Skeletal muscle satellite cell (primary cell): ENCODE results near the gene SLC6A1.
"Not testable (repeated sequence)": the region's sequence is repeated elsewhere in the genome, so short reads cannot be mapped to it uniquely, and the experiment has no call there.

ENCODE experiments used
- H3K27me3 ChIP-seq: 2 replicates; pipeline ENCODE4 v1.7.0; 2013; ENCODE audit warnings: low read length; ENCODE audit not compliant: control insufficient read depth, insufficient read depth
- H3K36me3 ChIP-seq: 2 replicates; pipeline ENCODE4 v1.7.0; 2013; ENCODE audit warnings: mild to moderate bottlenecking, control low read depth, low read length; ENCODE audit not compliant: insufficient read depth
- H3K4me1 ChIP-seq: 2 replicates; pipeline ENCODE4 v1.7.0; 2013; ENCODE audit warnings: low read length; ENCODE audit not compliant: control insufficient read depth, insufficient read depth
- H3K4me2 ChIP-seq: 2 replicates; pipeline ENCODE4 v1.7.0; 2013; ENCODE audit warnings: mild to moderate bottlenecking, low read length
- H3K4me3 ChIP-seq: 2 replicates; pipeline ENCODE4 v1.7.0; 2013; ENCODE audit warnings: low read length
- H3K9ac ChIP-seq: 2 replicates; pipeline ENCODE4 v1.7.0; 2013; ENCODE audit warnings: mild to moderate bottlenecking, low read depth, low read length, moderate library complexity
- H3K9me3 ChIP-seq: replicated peaks from 2 replicates; pipeline ENCODE4 v1.7.0; 2013; ENCODE audit warnings: mild to moderate bottlenecking, control low read depth, low read length

SLC6A1 gene

DNA sequence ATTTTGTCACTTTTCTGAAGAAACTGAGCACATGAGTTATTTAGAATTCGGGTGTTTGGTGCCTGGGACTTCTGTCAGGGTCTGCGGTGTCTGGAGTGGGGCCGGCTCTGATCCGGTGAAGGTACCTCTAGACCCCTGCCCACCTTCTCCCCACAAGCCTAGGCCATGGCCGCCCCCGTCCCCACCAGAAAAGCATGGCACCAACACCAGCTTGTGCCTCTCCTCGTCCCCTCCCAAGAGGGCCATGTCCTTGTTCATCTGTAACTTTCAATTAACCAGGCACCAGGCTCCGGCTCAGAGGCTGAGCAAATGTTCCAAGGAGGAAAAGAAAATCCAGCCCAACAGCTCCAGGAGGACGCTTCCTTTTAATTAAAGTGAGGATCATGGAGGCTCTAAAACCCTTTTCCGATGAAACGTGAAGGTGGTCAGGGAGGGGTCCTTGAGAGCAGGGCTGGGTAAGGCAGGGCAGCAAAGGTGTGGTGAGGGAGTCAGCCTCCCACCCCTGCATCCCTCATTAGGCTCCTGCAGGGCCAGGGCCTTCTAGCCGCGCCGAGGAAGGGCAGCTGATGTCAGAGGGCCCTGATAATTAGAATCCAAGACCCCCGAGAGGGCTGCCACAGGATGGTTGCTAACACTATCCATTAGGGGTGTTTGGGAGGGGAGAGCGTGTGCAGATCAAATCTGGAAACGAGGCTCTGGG lies 62.3 kb downstream of the SLC6A1 start:
- Histone ChIP-seq H3K9ac (no peak overlapping the region), H3K4me3 (no peak overlapping the region), H3K4me1 (no peaks in the 10 kb centered on the region), H3K4me2 (no peak overlapping the region), H3K27me3 (peaks cover 63% of the 10 kb centered on the region), H3K36me3 (no peaks in the 10 kb centered on the region), H3K9me3 (no peaks in the 10 kb centered on the region)

DNA sequence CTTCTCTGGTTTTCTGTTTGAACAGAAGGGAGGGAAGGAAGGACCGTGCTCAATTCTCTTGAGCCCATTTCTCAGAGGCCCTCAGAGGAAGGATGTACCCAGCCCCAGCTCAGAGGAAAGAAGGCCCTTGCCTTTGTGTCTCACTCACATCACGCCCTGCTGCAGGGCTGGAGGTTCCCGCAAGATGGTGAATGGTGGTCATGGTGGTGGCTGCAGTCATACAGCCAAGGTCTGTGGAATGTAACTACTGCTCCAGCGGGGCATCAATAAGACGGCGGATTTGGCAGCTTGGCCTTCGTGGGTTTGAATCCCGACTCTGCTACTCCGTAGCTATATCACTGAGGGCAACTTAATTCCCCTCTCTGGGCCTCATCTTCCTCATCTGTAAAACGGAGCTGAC lies 62.9 kb downstream of the SLC6A1 start:
- no peak overlapping the region for H3K4me3 ChIP-seq
- no peaks in the 10 kb centered on the region for H3K36me3 ChIP-seq
- H3K4me1 ChIP-seq = peaks cover 2% of the 10 kb centered on the region
- no peaks in the 10 kb centered on the region for H3K9me3 ChIP-seq
- no peak overlapping the region for H3K9ac ChIP-seq
- H3K27me3 ChIP-seq = peaks cover 57% of the 10 kb centered on the region
- no peak overlapping the region for H3K4me2 ChIP-seq

DNA sequence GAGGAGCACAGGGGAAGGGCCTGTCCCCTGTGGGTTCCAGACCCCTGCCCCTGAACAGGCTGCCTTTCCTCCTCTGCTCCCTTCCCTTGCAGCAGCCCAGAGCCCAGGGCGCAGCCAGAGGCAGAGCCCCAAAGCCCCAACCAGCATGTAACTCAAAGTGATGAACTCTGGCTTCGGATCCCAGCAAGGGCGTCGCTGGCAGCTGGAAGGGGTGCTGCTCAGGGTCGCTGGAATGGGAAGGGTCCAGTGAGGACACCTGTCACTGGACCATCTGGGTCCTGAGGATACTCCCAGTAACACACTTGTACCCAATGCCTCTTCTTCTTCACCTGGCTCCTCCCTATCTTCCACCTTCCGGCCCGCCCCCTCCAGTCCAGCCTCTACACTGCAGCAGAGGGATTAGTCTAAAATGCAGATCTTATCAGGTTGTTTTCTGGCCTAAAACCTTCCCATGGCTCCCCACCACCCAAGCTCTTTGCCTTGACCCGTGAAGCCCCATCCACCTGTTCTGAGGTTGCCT lies 64.0 kb downstream of the SLC6A1 start:
- Histone ChIP-seq H3K9ac (no peak overlapping the region), H3K9me3 (no peaks in the 10 kb centered on the region), H3K4me3 (no peak overlapping the region), H3K4me2 (no peak overlapping the region), H3K36me3 (no peaks in the 10 kb centered on the region), H3K27me3 (peaks cover 47% of the 10 kb centered on the region), H3K4me1 (peaks cover 8% of the 10 kb centered on the region)

DNA sequence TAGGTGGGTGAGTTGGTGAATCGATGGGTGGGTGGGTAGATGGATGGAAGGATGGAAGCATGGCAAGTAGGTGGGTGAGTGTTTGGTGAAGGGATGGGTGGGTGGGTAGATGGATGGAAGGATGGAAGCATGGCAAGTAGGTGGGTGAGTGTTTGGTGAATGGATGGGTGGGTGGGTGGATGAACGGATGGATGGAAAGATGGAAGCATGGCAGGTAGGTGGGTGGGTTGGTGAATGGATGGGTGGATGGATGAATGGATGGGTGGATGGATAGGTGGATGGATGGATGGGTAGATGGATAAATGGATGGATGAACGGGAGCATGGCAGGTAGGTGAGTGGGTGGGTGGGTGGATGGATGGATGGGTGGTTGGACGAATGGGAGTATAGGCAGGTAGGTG lies 65.1 kb downstream of the SLC6A1 start:
- Histone ChIP-seq H3K9ac (no peak overlapping the region), H3K27me3 (peaks cover 36% of the 10 kb centered on the region), H3K4me3 (no peak overlapping the region), H3K9me3 (no peaks in the 10 kb centered on the region), H3K4me2 (no peak overlapping the region), H3K36me3 (no peaks in the 10 kb centered on the region), H3K4me1 (peaks cover 8% of the 10 kb centered on the region)

DNA sequence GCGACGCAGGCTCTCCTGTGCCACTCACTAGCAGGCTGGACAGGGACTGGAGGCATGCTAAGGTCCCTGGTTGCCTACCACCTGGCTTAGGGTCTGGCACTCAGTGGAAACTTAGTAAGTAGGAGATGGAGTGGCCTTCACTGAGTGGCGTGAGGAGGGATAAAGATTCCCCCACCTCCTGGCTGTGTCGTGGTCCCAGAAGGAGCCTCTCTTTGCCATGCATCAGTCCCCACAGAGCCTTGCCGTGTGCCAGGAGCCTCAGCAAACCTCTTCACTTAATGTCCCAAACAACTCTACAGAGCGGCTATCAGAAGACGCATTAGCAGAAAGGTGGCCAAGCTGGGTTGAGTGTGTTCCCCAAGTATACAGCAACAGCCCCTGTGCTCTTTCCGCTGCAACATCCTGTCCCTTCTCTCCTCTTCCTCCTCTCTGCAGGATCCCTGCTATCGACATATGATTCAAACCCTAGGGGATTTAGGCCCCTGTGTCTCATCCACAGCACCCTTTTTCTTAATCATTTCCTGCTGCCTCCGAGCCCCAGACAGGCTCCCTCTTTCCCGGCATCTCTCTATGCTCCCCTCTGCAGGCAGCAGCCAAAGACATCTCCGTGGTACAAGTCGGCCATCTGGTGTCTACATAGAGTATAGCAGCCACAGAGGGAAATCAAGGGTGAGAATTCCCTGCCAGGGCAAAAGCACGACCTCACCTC lies 66.7 kb downstream of the SLC6A1 start:
- Histone ChIP-seq H3K27me3 (peaks cover 24% of the 10 kb centered on the region), H3K9ac (no peak overlapping the region), H3K4me3 (no peak overlapping the region), H3K4me2 (no peak overlapping the region), H3K36me3 (no peaks in the 10 kb centered on the region), H3K4me1 (peaks cover 8% of the 10 kb centered on the region), H3K9me3 (no peaks in the 10 kb centered on the region)

DNA sequence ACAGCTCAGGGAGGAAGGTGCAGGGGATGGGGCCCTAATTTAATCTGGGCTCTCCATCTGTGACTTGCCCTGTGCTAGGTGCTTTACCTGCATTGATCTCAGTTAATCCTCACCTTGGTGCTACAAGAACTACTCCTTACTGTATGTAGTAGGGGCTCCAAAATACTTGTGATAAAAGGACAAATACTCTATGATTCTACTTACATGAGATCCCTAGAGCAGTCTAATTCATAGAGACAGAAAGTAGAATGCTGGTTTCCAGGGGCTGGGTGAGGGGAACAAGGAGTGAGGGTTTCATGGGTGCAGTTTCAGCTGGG lies 67.2 kb downstream of the SLC6A1 start:
- Histone ChIP-seq H3K36me3 (no peaks in the 10 kb centered on the region), H3K27me3 (peaks cover 19% of the 10 kb centered on the region), H3K4me3 (no peak overlapping the region), H3K4me2 (no peak overlapping the region), H3K9me3 (no peaks in the 10 kb centered on the region), H3K9ac (no peak overlapping the region), H3K4me1 (peaks cover 8% of the 10 kb centered on the region)

DNA sequence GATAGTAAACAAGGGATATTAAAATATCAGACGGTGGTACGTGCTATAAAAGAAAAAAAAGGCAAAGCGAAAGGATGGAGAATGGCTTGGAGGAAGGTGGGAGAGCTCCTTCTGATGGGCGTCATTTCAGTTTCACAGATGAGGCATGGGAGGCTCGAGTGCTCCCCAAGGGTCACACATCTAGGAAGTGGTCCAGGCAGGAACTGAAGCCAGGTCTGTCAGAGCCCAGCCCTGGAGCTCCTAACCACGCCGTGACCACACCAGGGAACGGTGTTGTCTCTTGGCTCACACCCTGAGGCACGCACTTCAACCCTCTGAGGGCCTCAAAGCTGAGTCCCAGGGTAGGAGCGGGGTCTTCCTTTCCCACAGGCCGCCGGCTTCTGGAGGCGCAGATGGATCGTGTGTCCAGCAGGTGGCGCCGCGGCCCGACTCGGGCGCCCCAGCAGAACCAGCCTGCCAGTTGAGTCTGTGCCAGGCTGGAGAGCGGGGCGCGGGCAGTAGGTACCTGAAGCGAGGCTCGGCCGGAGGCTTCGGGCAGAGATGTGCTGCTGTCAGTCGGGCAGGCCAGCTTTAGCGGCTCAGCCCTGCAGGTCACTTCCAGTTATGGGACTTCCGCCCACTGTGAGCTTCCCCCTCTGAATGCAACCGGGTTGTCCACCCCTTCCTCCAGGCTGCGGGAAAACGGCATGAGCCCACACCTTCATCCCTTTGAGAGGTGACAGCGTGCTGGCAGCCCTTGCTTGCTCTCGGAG lies 68.1 kb downstream of the SLC6A1 start:
- Histone ChIP-seq H3K27me3 (peaks cover 10% of the 10 kb centered on the region), H3K4me3 (peak overlapping the region; percentile 63), H3K9ac (peak overlapping the region; percentile 35), H3K36me3 (no peaks in the 10 kb centered on the region), H3K4me2 (peak overlapping the region; percentile 94), H3K9me3 (no peaks in the 10 kb centered on the region), H3K4me1 (peaks cover 8% of the 10 kb centered on the region)

DNA sequence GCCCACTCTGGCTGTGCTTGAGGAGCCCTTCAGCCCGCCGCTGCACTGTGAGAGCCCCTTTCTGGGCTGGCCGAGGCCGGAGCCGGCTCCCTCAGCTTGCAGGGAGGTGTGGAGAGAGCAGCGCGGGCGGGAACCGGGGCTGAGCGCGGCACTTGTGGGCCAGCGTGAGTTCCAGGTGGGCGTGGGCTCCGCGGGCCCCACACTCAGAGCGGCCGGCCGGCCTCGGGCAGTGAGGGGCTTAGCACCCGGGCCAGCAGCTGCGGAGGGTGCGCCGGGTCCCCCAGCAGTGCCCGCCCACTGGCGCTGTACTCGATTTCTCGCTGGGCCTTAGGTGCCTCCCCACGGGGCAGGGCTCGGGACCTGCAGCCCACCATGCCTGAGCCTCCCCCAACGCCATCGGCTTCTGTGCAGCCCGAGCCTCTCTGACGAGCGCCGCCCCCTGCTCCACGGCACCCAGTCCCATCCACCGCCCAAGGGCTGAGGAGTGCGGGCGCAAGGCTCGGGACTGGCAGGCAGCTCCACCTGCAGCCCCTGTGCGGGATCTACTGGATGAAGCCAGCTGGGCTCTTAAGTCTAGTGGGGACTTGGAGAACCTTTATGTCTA lies 68.8 kb downstream of the SLC6A1 start:
- not testable (repeated sequence) for H3K27me3 ChIP-seq, H3K9ac ChIP-seq, H3K9me3 ChIP-seq, H3K36me3 ChIP-seq, H3K4me1 ChIP-seq
- peak overlapping the region; percentile 63 for H3K4me3 ChIP-seq
- H3K4me2 ChIP-seq = peak overlapping the region; percentile 94

DNA sequence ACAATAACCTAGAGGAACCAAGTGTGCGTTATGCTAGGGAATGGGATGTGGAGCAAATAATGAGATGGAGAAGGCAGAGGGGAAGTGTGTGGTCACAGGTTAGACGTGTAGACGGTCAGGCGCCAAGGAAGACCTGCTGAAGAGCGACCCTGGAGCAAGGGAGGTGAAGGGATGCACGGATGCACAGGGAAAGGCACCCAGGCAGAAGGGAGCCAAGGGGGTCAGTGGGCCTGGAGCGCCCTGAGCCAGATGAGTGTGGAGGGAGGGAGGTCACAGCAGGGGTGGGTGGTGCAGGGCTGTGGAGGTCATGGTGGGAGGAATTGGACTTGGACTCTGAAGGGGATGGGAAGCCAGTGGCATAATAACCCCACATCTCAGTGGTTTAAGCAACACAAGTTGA lies 70.2 kb downstream of the SLC6A1 start:
- Histone ChIP-seq H3K27me3 (no peaks in the 10 kb centered on the region), H3K4me1 (peaks cover 8% of the 10 kb centered on the region), H3K9ac (no peak overlapping the region), H3K36me3 (no peaks in the 10 kb centered on the region), H3K4me3 (no peak overlapping the region), H3K4me2 (no peak overlapping the region), H3K9me3 (no peaks in the 10 kb centered on the region)

DNA sequence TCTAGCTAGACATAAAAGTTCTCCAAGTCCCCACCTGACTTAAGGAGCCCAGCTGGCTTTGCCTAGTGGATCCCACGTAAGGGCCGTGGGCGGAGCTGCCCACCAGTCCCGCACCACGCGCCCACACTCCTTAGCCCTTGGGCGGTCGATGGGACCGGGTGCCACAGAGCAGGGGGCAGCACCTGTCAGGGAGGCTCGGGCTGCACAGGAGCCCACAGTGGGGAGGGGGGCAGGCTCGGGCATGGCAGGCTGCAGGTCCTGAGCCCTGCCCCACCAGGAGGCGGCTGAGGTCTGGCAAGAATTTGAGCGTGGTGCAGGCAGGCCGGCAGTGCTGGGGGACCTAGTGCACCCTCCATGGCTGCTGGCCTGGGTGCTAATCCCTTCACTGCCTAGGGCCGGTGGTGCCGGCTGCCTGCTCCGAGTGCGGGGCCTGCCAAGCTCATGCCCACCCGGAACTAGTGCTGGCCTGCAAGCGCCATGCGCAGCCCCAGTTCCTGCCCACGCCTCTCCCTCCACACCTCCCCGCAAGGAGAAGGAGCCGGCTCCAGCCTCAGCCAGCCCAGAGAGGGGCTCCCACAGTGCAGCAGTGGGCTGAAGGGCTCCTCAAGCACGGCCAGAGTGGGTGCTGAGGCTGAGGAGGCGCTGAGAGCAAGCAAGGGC lies 78.7 kb downstream of the SLC6A1 start:
- Histone ChIP-seq H3K4me3 (no peak overlapping the region), H3K4me2 (no peak overlapping the region), H3K36me3 (no peaks in the 10 kb centered on the region), H3K27me3 (no peaks in the 10 kb centered on the region), H3K9me3 (no peaks in the 10 kb centered on the region), H3K4me1 (no peaks in the 10 kb centered on the region), H3K9ac (no peak overlapping the region)

DNA sequence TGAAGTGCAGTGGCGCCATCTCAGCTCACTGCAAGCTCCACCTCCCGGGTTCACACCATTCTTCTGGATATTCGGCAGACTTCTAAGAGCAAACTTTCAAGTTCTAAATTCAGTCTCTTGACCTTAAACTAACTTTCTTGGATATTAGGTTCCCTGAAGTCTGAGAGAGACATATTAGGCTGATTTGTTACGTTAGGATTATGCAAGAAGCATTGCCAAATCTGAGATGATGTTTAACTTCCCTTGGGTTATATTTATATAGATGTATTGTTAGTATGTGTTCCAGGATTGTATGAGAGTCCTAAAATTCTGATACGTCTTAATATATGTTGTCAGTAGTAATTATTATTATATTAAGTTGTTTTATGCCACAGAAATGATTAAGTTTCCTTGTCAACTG lies 80.1 kb downstream of the SLC6A1 start:
- Histone ChIP-seq H3K4me2 (no peak overlapping the region), H3K4me3 (no peak overlapping the region), H3K4me1 (no peaks in the 10 kb centered on the region), H3K9ac (no peak overlapping the region), H3K9me3 (no peaks in the 10 kb centered on the region), H3K27me3 (no peaks in the 10 kb centered on the region), H3K36me3 (no peaks in the 10 kb centered on the region)
